ENCODE measurements around the gene RBM20.

DNA sequence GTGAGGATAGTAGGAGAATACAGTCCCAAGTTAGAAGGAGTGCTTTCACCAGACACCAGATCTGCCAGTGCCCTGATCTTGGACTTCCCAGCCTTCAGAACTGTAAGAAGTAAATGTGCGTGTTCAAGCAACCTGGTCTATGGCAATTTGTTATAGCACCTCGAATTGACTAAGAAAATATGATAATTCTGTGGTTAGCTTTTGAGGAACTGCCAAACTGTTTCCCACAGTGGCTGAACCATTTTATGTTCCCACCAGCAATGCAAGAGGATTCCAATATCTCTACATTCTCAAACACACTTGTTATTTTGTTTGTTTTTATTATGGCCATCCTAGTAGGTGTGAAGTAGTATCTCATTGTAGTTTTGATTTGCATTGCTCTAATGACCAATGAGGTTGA, 47.0 kb downstream of the RBM20 start:
- no peak for TF ChIP-seq POLR2A (IDR thresholded peaks at IDR 0.05)
- TF ChIP-seq, protein P1, sequence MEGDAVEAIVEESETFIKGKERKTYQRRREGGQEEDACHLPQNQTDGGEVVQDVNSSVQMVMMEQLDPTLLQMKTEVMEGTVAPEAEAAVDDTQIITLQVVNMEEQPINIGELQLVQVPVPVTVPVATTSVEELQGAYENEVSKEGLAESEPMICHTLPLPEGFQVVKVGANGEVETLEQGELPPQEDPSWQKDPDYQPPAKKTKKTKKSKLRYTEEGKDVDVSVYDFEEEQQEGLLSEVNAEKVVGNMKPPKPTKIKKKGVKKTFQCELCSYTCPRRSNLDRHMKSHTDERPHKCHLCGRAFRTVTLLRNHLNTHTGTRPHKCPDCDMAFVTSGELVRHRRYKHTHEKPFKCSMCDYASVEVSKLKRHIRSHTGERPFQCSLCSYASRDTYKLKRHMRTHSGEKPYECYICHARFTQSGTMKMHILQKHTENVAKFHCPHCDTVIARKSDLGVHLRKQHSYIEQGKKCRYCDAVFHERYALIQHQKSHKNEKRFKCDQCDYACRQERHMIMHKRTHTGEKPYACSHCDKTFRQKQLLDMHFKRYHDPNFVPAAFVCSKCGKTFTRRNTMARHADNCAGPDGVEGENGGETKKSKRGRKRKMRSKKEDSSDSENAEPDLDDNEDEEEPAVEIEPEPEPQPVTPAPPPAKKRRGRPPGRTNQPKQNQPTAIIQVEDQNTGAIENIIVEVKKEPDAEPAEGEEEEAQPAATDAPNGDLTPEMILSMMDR (IDR thresholded peaks at IDR 0.05), result no peak

Data from adrenal gland (tissue), 5 donors.